K562 (cell line): ENCODE results near the gene ODC1. TPM values are rescaled to one million over a fixed set of nuclear protein-coding genes. Genes with fewer than 3 reads are reported as not detected.
A peak's percentile ranks its signal among the peaks of the same experiment; 100 is the strongest.

Experiments
- ATAC-seq: fragments of 200-7000 bp; cut with Tn5 transposase; 3 replicates; pipeline ENCODE4 v1.9.1; 2020; ENCODE audit warnings: moderate library complexity
- BruUV-seq: library from RNA; stranded (reverse); fragments of 400-500 nt; replicated peaks from 2 replicates; lab custom pipeline; 2021; lab: Mats Ljungman, UMichigan
- CTCF ChIA-PET: fragments of 300-600 bp; formaldehyde crosslinking; extraction: SDS; loops from one replicate; lab custom pipeline; 2021; ENCODE audit warnings: low intra/inter-chr PET ratio; lab: Yijun Ruan, JAX
- POLR2A ChIA-PET: fragments of 300-600, 350-650 bp; sonication (Branson Sonifier 250); formaldehyde crosslinking; extraction: SDS; loops from one replicate; lab custom pipeline; 2021; ENCODE audit warnings: antibody characterized with exemption, inconsistent platforms; lab: Yijun Ruan, JAX
- DNase-seq, 4 experiments: peaks; one replicate each; pipeline versions ENCODE4 v3.0.0 to v3.0.0-alpha.2; 2011 to 2018; ENCODE audit warnings: low spot score in 3 of 4, mixed read lengths in 3 of 4; ENCODE audit errors: extremely low read depth in 1 of 4
- FAIRE-seq: peaks from 2 replicates; lab custom pipeline; 2011; peaks lifted over from hg19 to GRCh38; lab: Jason Lieb, UNC
- H2AFZ ChIP-seq: 2 replicates; pipeline ENCODE4 v1.6.0; 2011; ENCODE audit warnings: low read depth, low read length, control low read depth, inconsistent platforms
- H3K27ac ChIP-seq: fragments of 200-600 bp; 3 replicates; pipeline ENCODE4 v1.8.0; 2011; ENCODE audit warnings: low read depth, mild to moderate bottlenecking, control low read depth, inconsistent platforms, low read length, moderate library complexity, mixed read lengths; ENCODE audit errors: extremely low read depth
- H3K27me3 ChIP-seq, 2 experiments: fragments of 300-600 bp in 1 of 2; 2 replicates in 1 of 2; 3 replicates in 1 of 2; pipeline versions ENCODE4 v1.6.0 to v1.8.0; 2011; ENCODE audit warnings: inconsistent platforms in 2 of 2, low read length in 2 of 2, mild to moderate bottlenecking in 1 of 2, mixed read lengths in 1 of 2, moderate library complexity in 1 of 2; ENCODE audit not compliant: control insufficient read depth in 2 of 2, insufficient read depth in 2 of 2
- H3K36me3 ChIP-seq: fragments of 300-600 bp; 3 replicates; pipeline ENCODE4 v1.8.0; 2011; ENCODE audit warnings: mild to moderate bottlenecking, low read length, inconsistent platforms; ENCODE audit not compliant: control insufficient read depth, insufficient read depth
- H3K4me1 ChIP-seq, 2 experiments: fragments of 200-600 bp in 1 of 2; replicated peaks in 1 of 2; 2 replicates in 1 of 2; 3 replicates in 1 of 2; pipeline versions ENCODE4 v1.5.1 to v1.8.0; 2011; ENCODE audit warnings: inconsistent platforms in 2 of 2, low read length in 2 of 2, mild to moderate bottlenecking in 1 of 2, mixed read lengths in 1 of 2, moderate library complexity in 1 of 2; ENCODE audit not compliant: control insufficient read depth in 2 of 2, insufficient read depth in 2 of 2
- H3K4me2 ChIP-seq: 2 replicates; pipeline ENCODE4 v1.6.1; 2011; ENCODE audit warnings: low read length, control low read depth, inconsistent platforms, mixed read lengths; ENCODE audit not compliant: insufficient read depth
- H3K4me3 ChIP-seq: fragments of 200-600 bp; sonication (generic), shearing (Covaris generic); 2 replicates; pipeline ENCODE4 v1.5.1; 2016; ENCODE audit warnings: control low read depth, inconsistent platforms
- H3K79me2 ChIP-seq: fragments of 200-600 bp; 3 replicates; pipeline ENCODE4 v1.8.0; 2011; ENCODE audit warnings: low read length, inconsistent platforms; ENCODE audit not compliant: control insufficient read depth, insufficient read depth
- H3K9ac ChIP-seq, 2 experiments: 2 replicates each; pipeline versions ENCODE4 v1.6.0 to v1.6.1; 2011; ENCODE audit warnings: low read depth in 2 of 2, low read length in 2 of 2, control low read depth in 1 of 2, inconsistent platforms in 1 of 2, mild to moderate bottlenecking in 1 of 2, mixed read lengths in 1 of 2; ENCODE audit not compliant: insufficient read depth in 1 of 2
- H3K9me1 ChIP-seq: one replicate; pipeline ENCODE4 v1.6.0; 2011; ENCODE audit warnings: inconsistent platforms, mild to moderate bottlenecking, low read length, moderate library complexity; ENCODE audit not compliant: control insufficient read depth, insufficient read depth
- H3K9me3 ChIP-seq: replicated peaks from 2 replicates; pipeline ENCODE4 v1.5.1; 2011; ENCODE audit warnings: low read depth, low read length, inconsistent platforms; ENCODE audit not compliant: control insufficient read depth, insufficient read depth
- H4K20me1 ChIP-seq: replicated peaks from 2 replicates; pipeline ENCODE4 v1.6.1; 2011; ENCODE audit warnings: low read length, inconsistent platforms, mixed read lengths; ENCODE audit not compliant: control insufficient read depth, insufficient read depth
- FOXA3 ChIP-seq, 2 experiments: fragments of 450-650 bp in 1 of 2; sonication (generic) in 1 of 2; formaldehyde crosslinking; IDR thresholded peaks in 1 of 2; conservative IDR thresholded peaks in 1 of 2; 2 replicates each; pipeline versions ENCODE4 v1.4.0 to v1.8.0; 2020 to 2022; ENCODE audit warnings: mild to moderate bottlenecking in 2 of 2, missing genetic modification reagents in 1 of 2
- FOXK2 ChIP-seq, 2 experiments: fragments of 450-650 bp; IDR thresholded peaks in 1 of 2; conservative IDR thresholded peaks in 1 of 2; 2 replicates each; pipeline ENCODE4 v1.6.1; 2016; ENCODE audit warnings: low read depth in 2 of 2, mild to moderate bottlenecking in 1 of 2
- OTX1 ChIP-seq: fragments of 450-650 bp; formaldehyde crosslinking; IDR thresholded peaks from 2 replicates; pipeline ENCODE4 v1.4.0; 2022; ENCODE audit warnings: mild to moderate bottlenecking
- POLR2H ChIP-seq: IDR thresholded peaks from 2 replicates; pipeline ENCODE4 v1.6.1; 2016; ENCODE audit warnings: missing genetic modification characterization, low read depth, mild to moderate bottlenecking, control low read depth, missing compliant biosample characterization, moderate library complexity
- SPI1 ChIP-seq: IDR thresholded peaks from 2 replicates; pipeline ENCODE4 v1.6.1; 2011; ENCODE audit warnings: low read depth, low read length, control low read depth, borderline replicate concordance
- ZNF384 ChIP-seq: IDR thresholded peaks from 2 replicates; pipeline ENCODE4 v1.6.1; 2012; ENCODE audit warnings: low read depth, low read length, improper control_type of control experiment
- WGBS: fragments of 100-300 bp; shearing (Covaris generic); methylation state at CpG from one replicate; pipeline ENCODE4 v1.1.6; 2016; ENCODE audit warnings: low coverage, mixed read lengths; ENCODE audit not compliant: insufficient coverage; ENCODE audit errors: missing lambda C conversion rate; 5-methylcytosine and 5-hydroxymethylcytosine counted together
- in situ Hi-C: fragments of 300-500 bp; cut with MboI; formaldehyde crosslinking; loops from 4 replicates; pipeline ENCODE4 v1.15.0; 2018; ENCODE audit warnings: inconsistent platforms, mixed read lengths
- intact Hi-C: fragments of 100-400 bp; cut with micrococcal nuclease; formaldehyde crosslinking; loops from 2 replicates; pipeline ENCODE4 v1.14.2; 2022
- polyA plus RNA-seq, 8 experiments: library from polyadenylated mRNA; depleted of rRNA in 4 of 8; stranded (reverse) in 5 of 8; unstranded in 3 of 8; fragments of >200 nt; fragmentation: Nextera tagmentation in 2 of 8; fragmentation: Illumina TruSeq in 1 of 8; extraction: Ambion mirVana in 2 of 8; extraction: Trizol in 1 of 8; gene quantifications; 2 replicates each; pipeline versions ENCODE4 v1.2.1 to v1.2.3, GENCODE V29; 2011 to 2014; ENCODE audit warnings: inconsistent platforms in 1 of 8, missing spikeins in 1 of 8
- total RNA-seq, 7 experiments: library from RNA; depleted of rRNA in 6 of 7; stranded (reverse); fragments of >200 nt in 6 of 7; fragmentation: Illumina TruSeq in 2 of 7; extraction: Trizol in 2 of 7; gene quantifications; 2 replicates each; pipeline versions ENCODE4 v1.2.1 to v1.2.3, GENCODE V29; 2011 to 2021; ENCODE audit warnings: low replicate concordance in 1 of 7
- TF ChIP-seq, protein P1 (sequence below): fragments of 450-650 bp; IDR thresholded peaks from 2 replicates; pipeline ENCODE4 v1.6.1; 2016; ENCODE audit warnings: missing biosample characterization, missing genetic modification characterization
- TF ChIP-seq, protein P2 (sequence below): fragments of 250-450 bp; sonication (Bioruptor Pico); IDR thresholded peaks from 2 replicates; pipeline ENCODE4 v1.8.0; 2021; ENCODE audit warnings: mild to moderate bottlenecking, moderate library complexity

Gene ODC1
- total and polyA plus RNA-seq, 9 of the 15 experiments (the other 6 are each of a cell fraction or from before 2014, with no cell fraction given), result 142 to 563 (median 457) TPM

DNA sequence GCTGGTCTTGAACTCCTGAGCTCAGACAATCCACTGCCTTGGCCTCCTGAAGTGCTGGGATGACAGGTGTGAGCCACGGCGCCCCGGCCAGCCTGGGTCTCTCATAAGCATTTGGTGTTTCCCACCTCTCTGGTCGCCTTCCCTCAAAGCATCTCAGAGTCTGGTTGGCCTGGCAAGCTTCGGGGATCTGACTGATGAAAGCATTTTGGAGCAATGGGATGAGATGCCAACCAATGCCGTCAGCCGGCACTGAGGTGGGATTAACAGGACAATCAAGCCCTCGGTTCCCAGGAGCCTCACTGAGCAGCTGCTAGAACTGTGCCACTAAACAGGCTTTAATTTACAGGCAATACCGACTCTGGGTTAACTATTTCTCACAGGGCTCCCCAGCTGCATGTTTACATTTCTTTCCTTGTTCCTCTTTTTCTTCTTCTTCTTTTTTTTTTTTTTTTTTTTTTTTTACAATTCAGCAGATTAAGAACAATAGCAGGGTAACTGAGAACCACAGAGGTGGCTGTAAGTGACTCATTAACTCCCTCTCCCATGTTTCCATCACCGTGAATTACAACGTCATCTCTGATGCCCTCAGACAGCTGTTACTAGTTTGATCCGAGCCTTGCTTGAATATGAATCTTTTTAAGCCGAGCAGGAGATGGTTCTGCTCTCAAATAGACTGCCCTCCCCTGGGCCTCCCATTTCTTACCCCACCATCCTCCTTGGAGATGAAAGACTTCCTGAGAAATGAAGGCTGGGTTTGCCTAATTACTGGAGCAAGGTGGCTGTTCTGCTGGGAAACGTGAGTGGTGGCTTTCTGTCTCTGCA lies 37.9 kb downstream of the ODC1 start:
- no TSS peak for BruUV-seq
- FAIRE-seq, result no peak

More for the DNA sequence above, 37.9 kb downstream of the ODC1 start:
- Histone ChIP-seq H3K79me2 (no peaks in the 10 kb centered on the region), H3K9me1 (no peaks in the 10 kb centered on the region), H2AFZ (no peak overlapping the region), H3K27ac (no peak overlapping the region), H3K4me3 (no peak overlapping the region), H4K20me1 (no peaks in the 10 kb centered on the region), H3K27me3 (no peaks in the 10 kb centered on the region), H3K4me1 (peaks cover 17 to 42% of the 10 kb centered on the region in 2 experiments; a peak in 4 of 5 replicates), H3K9me3 (0 out of 2 replicates have a peak, but pooled peaks cover 8% of the 10 kb centered on the region), H3K36me3 (peaks cover 15% of the 10 kb centered on the region; the same call in 2 of the 3 replicates), H3K9ac (no peak overlapping the region), H3K4me2 (no peak overlapping the region)
- intact Hi-C loops, result no loop called here
- no peak for ATAC-seq
- no peak for DNase-seq
- POLR2A ChIA-PET, result interaction anchor here (1.5 to 2.2 kb wide), 2 partner anchors 156 to 286 kb away, joined by 6 read pairs; no protein-coding TSS in a partner anchor
- CTCF ChIA-PET, result interaction anchor here (0.6 to 2.5 kb wide), 3 partner anchors 140 to 352 kb away, joined by 3 to 22 read pairs (median 7); no protein-coding TSS in a partner anchor
- TF ChIP-seq FOXA3 (CRISPR knock-in tag; conservative IDR thresholded peaks at IDR 0.05 in 1 of 2, IDR thresholded peaks at IDR 0.05 in 1 of 2) (peak in 1 of 2 experiments; percentile 76; a peak in 1 of 4 replicates), SPI1 (peak; percentile 58; the same call in 1 of the 2 replicates), FOXK2 (conservative IDR thresholded peaks at IDR 0.05 in 1 of 2, IDR thresholded peaks at IDR 0.05 in 1 of 2; ENCODE audit: low read depth in 2 of 2) (peak in 1 of 2 experiments; percentile 55; a peak in 2 of 4 replicates), OTX1 (CRISPR knock-in tag) (no peak), ZNF384 (peak; percentile 75; the same call in 1 of the 2 replicates), POLR2H (tag) (no peak)
- TF ChIP-seq, protein P1, sequence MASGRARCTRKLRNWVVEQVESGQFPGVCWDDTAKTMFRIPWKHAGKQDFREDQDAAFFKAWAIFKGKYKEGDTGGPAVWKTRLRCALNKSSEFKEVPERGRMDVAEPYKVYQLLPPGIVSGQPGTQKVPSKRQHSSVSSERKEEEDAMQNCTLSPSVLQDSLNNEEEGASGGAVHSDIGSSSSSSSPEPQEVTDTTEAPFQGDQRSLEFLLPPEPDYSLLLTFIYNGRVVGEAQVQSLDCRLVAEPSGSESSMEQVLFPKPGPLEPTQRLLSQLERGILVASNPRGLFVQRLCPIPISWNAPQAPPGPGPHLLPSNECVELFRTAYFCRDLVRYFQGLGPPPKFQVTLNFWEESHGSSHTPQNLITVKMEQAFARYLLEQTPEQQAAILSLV, result no peak
- TF ChIP-seq, protein P2, sequence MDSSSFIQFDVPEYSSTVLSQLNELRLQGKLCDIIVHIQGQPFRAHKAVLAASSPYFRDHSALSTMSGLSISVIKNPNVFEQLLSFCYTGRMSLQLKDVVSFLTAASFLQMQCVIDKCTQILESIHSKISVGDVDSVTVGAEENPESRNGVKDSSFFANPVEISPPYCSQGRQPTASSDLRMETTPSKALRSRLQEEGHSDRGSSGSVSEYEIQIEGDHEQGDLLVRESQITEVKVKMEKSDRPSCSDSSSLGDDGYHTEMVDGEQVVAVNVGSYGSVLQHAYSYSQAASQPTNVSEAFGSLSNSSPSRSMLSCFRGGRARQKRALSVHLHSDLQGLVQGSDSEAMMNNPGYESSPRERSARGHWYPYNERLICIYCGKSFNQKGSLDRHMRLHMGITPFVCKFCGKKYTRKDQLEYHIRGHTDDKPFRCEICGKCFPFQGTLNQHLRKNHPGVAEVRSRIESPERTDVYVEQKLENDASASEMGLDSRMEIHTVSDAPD (CRISPR knock-in tag), result no peak
- in situ Hi-C loops, result loop anchor here (10.0 to 25.0 kb wide), 2 partner anchors 148 to 265 kb away; no protein-coding TSS in a partner anchor
- 66% methylated on average over 14 of the region's 14 CpGs for WGBS
